Activated naive CD4-positive, alpha-beta T cell treated with anti-CD3 and anti-CD28 coated beads, Interleukin-2, amount 10 ng/mL, durations not matched to agents 7 days and 5 days (primary cell): ENCODE data around the gene FAM83B.
"Not testable (repeated sequence)": the region's sequence is repeated elsewhere in the genome, so short reads cannot be mapped to it uniquely, and the experiment has no call there.

Experiments used
- CTCF ChIA-PET: fragments of 350-600 bp; sonication (Branson Sonifier 250); formaldehyde crosslinking; loops from one replicate; lab custom pipeline; 2021; ENCODE audit warnings: antibody characterized with exemption; lab: Charles Lee
- DNase-seq: peaks from one replicate; pipeline ENCODE4 v3.0.0-alpha.2; 2020
- H3K27ac Mint-ChIP-seq: one replicate; pipeline ENCODE4 v1.8.0; 2021; ENCODE audit warnings: mild to moderate bottlenecking, moderate library complexity, mixed read lengths
- H3K27me3 Mint-ChIP-seq: one replicate; pipeline ENCODE4 v1.8.0; 2021; ENCODE audit warnings: mild to moderate bottlenecking, mixed read lengths
- H3K36me3 Mint-ChIP-seq: one replicate; pipeline ENCODE4 v1.8.0; 2021; ENCODE audit warnings: mixed read lengths
- H3K4me1 Mint-ChIP-seq: one replicate; pipeline ENCODE4 v1.8.0; 2021; ENCODE audit warnings: mixed read lengths
- H3K4me3 Mint-ChIP-seq: one replicate; pipeline ENCODE4 v1.8.0; 2021; ENCODE audit warnings: mild to moderate bottlenecking, moderate library complexity, mixed read lengths
- H3K9me3 Mint-ChIP-seq: one replicate; pipeline ENCODE4 v1.8.0; 2021; ENCODE audit warnings: mixed read lengths

The FAM83B gene

GRCh38 chr6:54937371-54937770 lies 90.8 kb downstream of the FAM83B start:
- Mint-ChIP-seq H3K27me3 (no peaks in the 10 kb centered on the region), H3K9me3 (peaks cover 17% of the 10 kb centered on the region), H3K4me1 (no peaks in the 10 kb centered on the region), H3K36me3 (no peaks in the 10 kb centered on the region), H3K4me3 (no peak overlapping the region), H3K27ac (no peak overlapping the region)
- CTCF ChIA-PET = no interaction called here
- DNase-seq = no peak

GRCh38 chr6:54957698-54958097 lies 111.1 kb downstream of the FAM83B start:
- Mint-ChIP-seq H3K9me3 (peaks cover 2% of the 10 kb centered on the region), H3K27me3 (no peaks in the 10 kb centered on the region), H3K4me1 (no peaks in the 10 kb centered on the region), H3K36me3 (no peaks in the 10 kb centered on the region), H3K27ac (no peak overlapping the region), H3K4me3 (no peak overlapping the region)
- CTCF ChIA-PET = no interaction called here
- no peak for DNase-seq

DNA sequence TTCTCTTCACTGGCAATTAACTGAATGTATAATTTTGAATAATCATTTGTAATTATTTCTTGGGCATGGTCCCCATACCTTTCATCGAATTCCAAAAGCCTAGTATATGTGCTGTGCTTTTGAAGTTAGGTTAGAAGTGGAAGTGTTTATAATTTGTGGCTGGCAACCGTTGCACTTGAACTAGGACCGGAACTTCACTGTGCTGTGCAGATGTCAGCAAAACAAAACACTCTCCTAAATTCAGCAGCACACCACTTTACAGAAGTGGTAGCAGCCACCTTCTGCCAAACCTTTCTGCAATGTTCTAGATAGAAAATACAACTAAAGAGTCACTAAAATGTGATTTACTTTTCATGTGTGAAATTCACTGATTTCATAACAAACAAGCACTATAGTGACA lies 111.9 kb downstream of the FAM83B start:
- Mint-ChIP-seq H3K9me3 (no peaks in the 10 kb centered on the region), H3K27me3 (no peaks in the 10 kb centered on the region), H3K4me1 (no peaks in the 10 kb centered on the region), H3K36me3 (no peaks in the 10 kb centered on the region), H3K27ac (no peak overlapping the region), H3K4me3 (no peak overlapping the region)
- CTCF ChIA-PET = no interaction called here
- DNase-seq = no peak

DNA sequence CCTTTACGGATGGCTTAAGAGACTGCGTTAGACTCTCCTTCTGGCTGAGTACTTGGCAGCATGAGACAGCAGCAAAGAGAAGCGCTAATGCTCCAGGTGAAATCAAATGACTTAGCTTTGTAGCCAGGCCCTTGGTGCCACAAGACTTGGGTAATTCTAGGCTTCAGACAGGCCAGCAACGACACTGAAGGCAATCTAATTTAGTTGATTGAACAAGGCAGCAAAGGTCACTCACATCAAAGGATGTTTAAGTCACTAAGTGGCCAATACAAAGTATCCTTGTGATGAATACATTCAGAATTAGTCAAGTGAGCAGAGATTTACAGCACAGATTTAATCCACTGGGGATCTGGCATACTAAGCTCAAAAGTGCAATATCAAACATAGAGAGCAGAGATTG lies 113.2 kb downstream of the FAM83B start:
- H3K27me3 Mint-ChIP-seq = no peaks in the 10 kb centered on the region
- no peaks in the 10 kb centered on the region for H3K4me1 Mint-ChIP-seq
- no peaks in the 10 kb centered on the region for H3K36me3 Mint-ChIP-seq
- no peak overlapping the region for H3K4me3 Mint-ChIP-seq
- CTCF ChIA-PET = no interaction called here
- H3K9me3 Mint-ChIP-seq = no peaks in the 10 kb centered on the region
- no peak overlapping the region for H3K27ac Mint-ChIP-seq
- no peak for DNase-seq

- H3K36me3 Mint-ChIP-seq, H3K4me3 Mint-ChIP-seq, H3K27ac Mint-ChIP-seq, DNase-seq, CTCF ChIA-PET, H3K9me3 Mint-ChIP-seq, H3K4me1 Mint-ChIP-seq, H3K27me3 Mint-ChIP-seq: not testable (repeated sequence)
Measured at GRCh38 chr6:54961372-54961771, 114.8 kb downstream of the FAM83B start.

- Mint-ChIP-seq H3K27me3 (no peaks in the 10 kb centered on the region), H3K27ac (no peak overlapping the region), H3K4me3 (no peak overlapping the region), H3K4me1 (no peaks in the 10 kb centered on the region), H3K36me3 (no peaks in the 10 kb centered on the region), H3K9me3 (peaks cover 5% of the 10 kb centered on the region)
- CTCF ChIA-PET = no interaction called here
- DNase-seq = no peak
Measured at GRCh38 chr6:54970337-54970736, 123.8 kb downstream of the FAM83B start.

DNA sequence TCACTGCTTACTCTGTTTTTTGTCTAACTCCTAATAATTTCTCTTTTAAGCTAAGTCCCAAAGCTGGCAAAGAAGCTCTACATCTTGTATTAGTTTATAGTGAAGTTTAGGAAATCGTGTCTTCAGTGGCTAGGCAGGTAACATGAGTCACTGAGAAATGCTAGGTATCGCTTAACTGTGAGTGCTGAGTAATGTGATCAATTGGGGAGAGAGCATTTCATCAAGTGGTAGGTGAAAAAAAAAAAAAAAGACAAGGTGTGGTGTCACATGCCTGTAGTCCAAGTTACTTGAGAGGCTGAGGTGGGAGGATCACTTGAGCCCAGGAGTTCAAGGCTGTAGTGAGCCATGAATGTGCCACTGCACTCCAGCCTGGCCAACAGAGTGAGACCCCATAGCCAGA lies 125.3 kb downstream of the FAM83B start:
- CTCF ChIA-PET = no interaction called here
- Mint-ChIP-seq H3K36me3 (no peaks in the 10 kb centered on the region), H3K4me1 (no peaks in the 10 kb centered on the region), H3K9me3 (peaks cover 5% of the 10 kb centered on the region), H3K27ac (no peak overlapping the region), H3K27me3 (no peaks in the 10 kb centered on the region), H3K4me3 (no peak overlapping the region)
- DNase-seq = no peak

DNA sequence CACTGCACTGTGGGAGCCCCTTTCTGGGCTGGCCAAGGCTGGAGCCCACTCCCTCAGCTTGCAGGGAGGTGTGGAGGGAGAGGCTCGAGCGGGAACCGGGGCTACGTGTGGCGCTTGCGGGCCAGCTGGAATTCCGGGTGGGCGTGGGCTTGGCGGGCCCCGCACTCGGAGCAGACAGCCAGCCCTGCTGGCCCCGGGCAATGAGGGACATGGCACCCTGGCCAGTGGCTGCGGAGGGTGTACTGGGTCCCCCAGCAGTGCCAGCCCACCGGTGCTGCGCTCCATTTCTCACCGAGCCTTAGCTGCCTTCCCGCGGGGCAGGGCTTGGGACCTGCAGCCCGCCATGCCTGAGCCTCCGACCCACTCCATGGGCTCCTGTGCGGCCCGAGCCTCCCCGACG lies 132.6 kb downstream of the FAM83B start:
- H3K27me3 Mint-ChIP-seq, DNase-seq, H3K9me3 Mint-ChIP-seq, CTCF ChIA-PET, H3K27ac Mint-ChIP-seq, H3K36me3 Mint-ChIP-seq, H3K4me3 Mint-ChIP-seq, H3K4me1 Mint-ChIP-seq: not testable (repeated sequence)

GRCh38 chr6:54980511-54981275 lies 134.1 kb downstream of the FAM83B start:
- H3K4me1 Mint-ChIP-seq = no peaks in the 10 kb centered on the region
- CTCF ChIA-PET = no interaction called here
- H3K36me3 Mint-ChIP-seq = no peaks in the 10 kb centered on the region
- H3K27ac Mint-ChIP-seq = no peak overlapping the region
- H3K9me3 Mint-ChIP-seq = peaks cover 17% of the 10 kb centered on the region
- DNase-seq = no peak
- H3K27me3 Mint-ChIP-seq = no peaks in the 10 kb centered on the region
- H3K4me3 Mint-ChIP-seq = no peak overlapping the region

DNA sequence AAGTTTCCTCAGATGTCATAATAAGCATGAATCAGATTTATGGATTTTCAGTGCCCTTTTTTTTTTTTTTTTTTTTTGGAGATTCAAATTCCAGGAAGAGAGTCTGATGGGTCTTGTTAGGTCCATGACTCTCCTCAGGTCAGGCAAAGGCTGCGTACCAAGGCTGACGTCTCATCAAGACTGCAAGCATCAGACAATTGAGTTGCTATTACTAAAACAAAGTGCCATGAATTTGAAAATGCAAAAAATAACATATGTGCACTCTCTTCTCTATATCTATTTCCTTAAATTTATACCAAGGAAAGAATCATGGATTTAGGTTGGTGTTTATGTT lies 134.7 kb downstream of the FAM83B start:
- Mint-ChIP-seq H3K4me3 (no peak overlapping the region), H3K36me3 (no peaks in the 10 kb centered on the region), H3K9me3 (peaks cover 20% of the 10 kb centered on the region), H3K4me1 (no peaks in the 10 kb centered on the region), H3K27me3 (no peaks in the 10 kb centered on the region), H3K27ac (no peak overlapping the region)
- CTCF ChIA-PET = no interaction called here
- DNase-seq = no peak

DNA sequence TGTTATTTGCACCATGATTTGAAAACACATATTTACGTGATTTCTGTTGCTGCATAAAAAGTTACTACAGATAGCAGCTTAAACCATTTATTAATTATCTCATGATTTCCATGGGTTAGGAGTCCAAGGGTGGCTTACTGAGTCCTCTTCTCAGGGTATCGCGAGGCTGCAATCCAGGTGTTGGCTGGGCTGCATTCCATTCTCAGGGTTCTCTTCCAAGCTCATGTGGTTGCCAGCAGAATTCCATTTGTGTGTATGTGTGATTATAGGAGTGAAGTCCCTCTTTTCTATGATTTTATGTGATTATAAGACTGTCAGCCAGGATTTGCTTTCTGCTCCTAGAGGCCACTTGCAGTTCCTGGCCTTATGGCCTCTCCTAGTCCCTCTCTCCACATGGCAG lies 135.1 kb downstream of the FAM83B start:
- Mint-ChIP-seq H3K9me3 (peaks cover 24% of the 10 kb centered on the region), H3K27me3 (no peaks in the 10 kb centered on the region), H3K4me1 (no peaks in the 10 kb centered on the region), H3K36me3 (no peaks in the 10 kb centered on the region), H3K4me3 (no peak overlapping the region), H3K27ac (no peak overlapping the region)
- CTCF ChIA-PET = no interaction called here
- no peak for DNase-seq

- Mint-ChIP-seq H3K36me3 (no peaks in the 10 kb centered on the region), H3K27ac (no peak overlapping the region), H3K9me3 (peaks cover 21% of the 10 kb centered on the region), H3K4me3 (no peak overlapping the region), H3K27me3 (no peaks in the 10 kb centered on the region), H3K4me1 (no peaks in the 10 kb centered on the region)
- CTCF ChIA-PET = no interaction called here
- DNase-seq = no peak
Measured at GRCh38 chr6:54987633-54988290, 141.2 kb downstream of the FAM83B start.

- Mint-ChIP-seq H3K4me1 (no peaks in the 10 kb centered on the region), H3K4me3 (no peak overlapping the region), H3K27ac (no peak overlapping the region)
Measured at GRCh38 chr6:54988576-54988975, 142.0 kb downstream of the FAM83B start.

GRCh38 chr6:54990001-54990400 lies 143.4 kb downstream of the FAM83B start:
- Mint-ChIP-seq H3K27me3 (no peaks in the 10 kb centered on the region), H3K4me1 (no peaks in the 10 kb centered on the region), H3K9me3 (peaks cover 13% of the 10 kb centered on the region), H3K4me3 (no peak overlapping the region), H3K36me3 (no peaks in the 10 kb centered on the region), H3K27ac (no peak overlapping the region)
- CTCF ChIA-PET = no interaction called here
- DNase-seq = no peak

More at GRCh38 chr6:54988576-54988975, 142.0 kb downstream of the FAM83B start:
- DNase-seq = no peak
- H3K27me3 Mint-ChIP-seq = no peaks in the 10 kb centered on the region
- CTCF ChIA-PET = no interaction called here
- no peaks in the 10 kb centered on the region for H3K36me3 Mint-ChIP-seq
- H3K9me3 Mint-ChIP-seq = peaks cover 21% of the 10 kb centered on the region
